ENCODE results near the gene TMTC1.

Gene TMTC1

DNA sequence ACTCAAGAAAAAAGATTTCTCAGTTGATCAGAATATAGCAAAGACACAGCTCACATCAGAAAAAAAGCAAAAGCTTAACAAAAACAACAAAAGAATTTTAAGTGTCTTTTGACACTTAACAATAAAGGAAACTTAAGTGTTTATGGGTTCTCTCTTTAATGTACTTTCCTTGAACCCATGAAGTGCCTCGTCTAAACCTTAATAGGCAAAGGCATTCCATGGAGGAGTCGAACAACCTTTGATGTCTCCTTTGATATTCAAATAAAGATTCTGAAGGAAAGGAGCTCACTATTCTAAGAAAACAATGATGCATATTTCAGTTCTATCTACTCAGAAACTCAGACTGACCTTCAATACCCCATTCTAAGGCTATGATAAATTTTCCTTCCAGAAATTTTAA is 116.7 kb downstream of the TMTC1 start:
- DNase-seq (ENCODE audit: extremely low read depth, low read depth), result no peak
- TF ChIP-seq, protein P1, sequence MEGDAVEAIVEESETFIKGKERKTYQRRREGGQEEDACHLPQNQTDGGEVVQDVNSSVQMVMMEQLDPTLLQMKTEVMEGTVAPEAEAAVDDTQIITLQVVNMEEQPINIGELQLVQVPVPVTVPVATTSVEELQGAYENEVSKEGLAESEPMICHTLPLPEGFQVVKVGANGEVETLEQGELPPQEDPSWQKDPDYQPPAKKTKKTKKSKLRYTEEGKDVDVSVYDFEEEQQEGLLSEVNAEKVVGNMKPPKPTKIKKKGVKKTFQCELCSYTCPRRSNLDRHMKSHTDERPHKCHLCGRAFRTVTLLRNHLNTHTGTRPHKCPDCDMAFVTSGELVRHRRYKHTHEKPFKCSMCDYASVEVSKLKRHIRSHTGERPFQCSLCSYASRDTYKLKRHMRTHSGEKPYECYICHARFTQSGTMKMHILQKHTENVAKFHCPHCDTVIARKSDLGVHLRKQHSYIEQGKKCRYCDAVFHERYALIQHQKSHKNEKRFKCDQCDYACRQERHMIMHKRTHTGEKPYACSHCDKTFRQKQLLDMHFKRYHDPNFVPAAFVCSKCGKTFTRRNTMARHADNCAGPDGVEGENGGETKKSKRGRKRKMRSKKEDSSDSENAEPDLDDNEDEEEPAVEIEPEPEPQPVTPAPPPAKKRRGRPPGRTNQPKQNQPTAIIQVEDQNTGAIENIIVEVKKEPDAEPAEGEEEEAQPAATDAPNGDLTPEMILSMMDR (IDR thresholded peaks at IDR 0.05; ENCODE audit: low read depth, low read length, missing control alignments), result no peak
- no peak overlapping the region for H3K4me3 ChIP-seq (replicated peaks; ENCODE audit: low read depth, low read length)

DNA sequence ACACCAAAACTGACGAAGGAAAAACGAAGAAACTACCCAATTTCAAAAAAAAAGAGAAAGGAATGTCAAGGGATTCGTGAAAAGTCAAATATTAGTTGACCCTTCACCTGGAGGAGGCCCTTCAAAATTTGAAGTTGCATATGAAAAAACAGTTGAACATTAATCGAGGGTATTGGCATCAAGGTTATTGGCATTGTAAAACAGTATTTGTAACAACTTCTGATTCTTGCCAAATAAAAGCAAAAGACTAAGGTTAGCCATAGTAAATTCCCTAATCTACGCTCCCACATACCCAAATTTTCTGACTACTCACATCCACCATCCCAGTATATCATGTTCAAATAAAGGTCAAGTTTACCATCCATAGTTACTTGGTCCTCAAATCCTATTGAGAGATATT is 118.6 kb downstream of the TMTC1 start:
- no peak for DNase-seq (ENCODE audit: extremely low read depth, low read depth)
- TF ChIP-seq, protein P1 (IDR thresholded peaks at IDR 0.05; ENCODE audit: low read depth, low read length, missing control alignments), result no peak

GRCh38 chr12:29662734-29663323 is 120.9 kb downstream of the TMTC1 start:
- H3K4me3 ChIP-seq (replicated peaks; ENCODE audit: low read depth, low read length), result no peak overlapping the region
- TF ChIP-seq, protein P1 (IDR thresholded peaks at IDR 0.05; ENCODE audit: low read depth, low read length, missing control alignments), result no peak
- no peak for DNase-seq (ENCODE audit: extremely low read depth, low read depth)

More for the DNA sequence above, 118.6 kb downstream of the TMTC1 start:
- no peak overlapping the region for H3K4me3 ChIP-seq (replicated peaks; ENCODE audit: low read depth, low read length)

- no peak for DNase-seq (ENCODE audit: extremely low read depth, low read depth)
- no peak overlapping the region for H3K4me3 ChIP-seq (replicated peaks; ENCODE audit: low read depth, low read length)
- TF ChIP-seq, protein P1 (IDR thresholded peaks at IDR 0.05; ENCODE audit: low read depth, low read length, missing control alignments), result no peak
Measured at GRCh38 chr12:29660847-29661246, 122.9 kb downstream of the TMTC1 start.

DNA sequence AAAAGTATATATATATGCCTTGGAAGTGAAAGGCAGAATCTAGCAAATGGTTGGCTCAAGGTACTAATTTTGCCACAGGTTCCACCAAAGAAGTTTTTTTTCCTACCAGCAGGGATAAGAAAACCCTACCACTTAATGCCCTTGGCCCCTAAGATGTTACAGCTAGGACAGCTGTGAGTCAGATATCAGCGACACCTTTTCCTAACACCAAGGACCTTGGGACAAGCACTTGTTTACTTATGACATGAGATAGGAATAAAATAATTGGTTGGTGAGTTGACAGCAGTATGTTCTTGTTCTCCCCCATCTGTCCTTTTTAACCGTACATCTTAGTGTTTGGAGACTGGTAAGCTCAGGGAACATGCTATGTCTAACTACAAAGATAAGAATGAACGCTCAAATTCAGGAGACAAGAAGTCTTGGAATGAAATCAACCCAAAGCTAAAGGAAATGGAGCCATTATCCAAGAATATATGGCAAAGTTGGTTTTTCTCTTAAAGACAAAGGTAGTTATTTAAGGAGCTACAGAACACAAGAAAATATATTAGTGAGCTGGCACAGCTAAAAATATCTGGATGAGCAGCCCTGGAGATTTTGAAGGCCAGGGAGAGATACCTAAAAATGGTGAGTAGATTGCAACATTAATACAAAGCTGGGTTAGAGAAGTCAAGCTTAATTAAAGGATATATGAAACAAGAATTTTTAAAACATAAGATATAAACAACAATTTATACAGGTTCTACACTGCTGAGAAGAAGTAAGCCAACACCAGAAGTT is 126.8 kb downstream of the TMTC1 start:
- DNase-seq (ENCODE audit: extremely low read depth, low read depth), result no peak
- H3K4me3 ChIP-seq (replicated peaks; ENCODE audit: low read depth, low read length), result no peak overlapping the region
- TF ChIP-seq, protein P1 (IDR thresholded peaks at IDR 0.05; ENCODE audit: low read depth, low read length, missing control alignments), result no peak

- DNase-seq (ENCODE audit: extremely low read depth, low read depth), result no peak
- no peak overlapping the region for H3K4me3 ChIP-seq (replicated peaks; ENCODE audit: low read depth, low read length)
- TF ChIP-seq, protein P1 (IDR thresholded peaks at IDR 0.05; ENCODE audit: low read depth, low read length, missing control alignments), result no peak
Measured at GRCh38 chr12:29655861-29656260, 127.9 kb downstream of the TMTC1 start.

Measured in HFF-Myc (cell line).